NCI-H1436 treated with DMSO at 0.1 percent for 48 hours (cell line): Measurements from ENCODE around the gene ZSCAN18.

Experiments used
- DNase-seq: peaks from one replicate; lab custom pipeline; 2025; lab: John Stamatoyannopoulos, UW

ZSCAN18 gene

DNA sequence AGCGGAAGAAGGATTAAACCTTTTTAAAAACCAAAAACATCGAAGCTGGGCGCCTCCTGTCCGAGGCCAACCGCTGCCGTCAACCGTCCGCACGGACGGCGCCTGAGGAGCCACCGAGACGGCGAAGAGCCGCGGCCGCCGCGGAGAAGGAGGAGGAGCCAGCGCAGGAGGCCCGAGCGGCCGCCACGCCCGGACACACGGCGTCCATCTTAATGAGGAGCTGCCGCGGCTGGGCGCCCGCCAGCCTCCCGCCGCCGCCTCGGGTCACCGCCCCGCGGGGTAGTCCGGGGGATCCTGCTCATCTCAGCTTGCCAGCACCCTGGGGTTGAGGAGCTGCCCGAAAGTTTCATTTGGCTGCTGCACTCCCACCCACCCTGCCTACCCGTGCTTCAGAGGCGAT is 53.6 kb downstream of the ZSCAN18 start:
- DNase-seq, result no peak

DNA sequence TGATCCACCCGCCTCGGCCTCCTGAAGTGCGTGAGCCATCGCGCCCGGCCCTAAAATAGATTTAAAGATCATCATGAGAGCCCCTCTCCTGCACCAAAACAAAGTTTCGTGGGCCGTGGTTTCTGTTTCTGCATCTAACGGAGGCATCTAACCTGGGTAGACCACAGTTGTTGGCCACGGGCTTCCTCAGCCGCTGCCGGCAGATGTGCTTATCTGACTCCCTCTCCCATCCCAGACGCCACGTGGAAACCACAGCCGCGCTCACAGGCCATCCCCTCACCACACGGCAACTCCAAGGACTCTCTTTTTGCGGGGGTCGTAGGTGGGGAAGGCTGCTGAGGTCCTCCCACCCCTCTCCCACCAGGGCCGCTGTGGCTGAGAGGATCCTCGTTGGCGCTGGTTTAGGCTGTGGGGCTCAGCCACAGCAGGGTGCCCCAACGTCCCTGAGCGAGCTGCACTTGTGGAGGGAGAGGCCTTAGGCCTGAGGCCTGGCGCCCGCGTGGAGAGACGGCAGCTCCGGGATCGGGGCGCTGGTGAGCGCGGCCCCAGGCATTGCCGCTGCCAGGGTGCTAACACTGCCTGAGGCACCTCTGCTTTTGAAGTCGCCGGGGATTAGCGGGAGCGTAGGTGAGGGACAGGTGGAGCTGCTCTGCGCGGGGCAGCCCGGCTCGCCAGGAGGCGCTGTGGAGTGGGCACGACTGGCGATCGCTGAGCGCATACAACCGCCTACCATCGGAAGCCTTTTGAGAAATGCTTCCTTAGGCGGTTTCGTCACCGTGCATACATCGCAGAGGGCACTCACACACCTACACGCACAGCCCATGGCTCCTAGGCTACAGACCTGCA is 55.3 kb downstream of the ZSCAN18 start:
- no peak for DNase-seq

DNA sequence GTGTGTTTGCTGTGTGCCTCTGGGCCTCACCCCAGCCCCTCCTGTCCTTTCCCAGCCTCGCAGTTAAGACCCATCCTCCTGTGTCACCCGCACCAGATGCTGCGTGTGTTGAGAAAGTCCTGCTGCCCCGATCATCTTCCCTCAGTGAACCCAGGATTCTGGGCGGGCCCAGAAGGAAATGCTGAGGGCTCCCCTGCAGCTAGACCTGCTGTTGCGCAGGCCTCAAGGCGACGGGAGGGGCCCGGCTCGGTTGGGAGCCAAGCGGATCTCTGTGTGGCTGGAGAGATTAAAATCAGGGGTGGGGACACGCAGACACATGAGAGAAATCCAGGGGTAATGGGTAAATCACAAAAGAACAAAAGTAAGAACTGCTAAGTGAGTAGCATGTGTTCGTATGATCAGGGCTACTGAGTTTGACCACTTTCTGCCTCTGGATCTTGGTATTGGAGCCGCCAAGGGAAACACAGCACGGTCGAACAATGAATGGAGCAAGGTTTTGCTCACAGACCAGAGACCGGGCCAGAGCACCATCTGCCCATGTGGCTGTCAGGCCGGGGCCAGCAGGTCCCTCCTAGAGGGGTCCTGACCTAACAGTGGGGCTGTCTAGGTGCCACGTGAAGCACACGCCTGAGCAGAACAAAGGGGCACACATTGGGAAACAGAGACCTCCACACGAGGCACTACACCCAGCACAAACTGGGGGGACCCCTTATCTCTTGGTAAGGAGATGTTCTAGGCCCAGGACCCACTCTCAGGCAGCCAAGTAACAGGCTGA is 57.1 kb downstream of the ZSCAN18 start:
- no peak for DNase-seq

DNA sequence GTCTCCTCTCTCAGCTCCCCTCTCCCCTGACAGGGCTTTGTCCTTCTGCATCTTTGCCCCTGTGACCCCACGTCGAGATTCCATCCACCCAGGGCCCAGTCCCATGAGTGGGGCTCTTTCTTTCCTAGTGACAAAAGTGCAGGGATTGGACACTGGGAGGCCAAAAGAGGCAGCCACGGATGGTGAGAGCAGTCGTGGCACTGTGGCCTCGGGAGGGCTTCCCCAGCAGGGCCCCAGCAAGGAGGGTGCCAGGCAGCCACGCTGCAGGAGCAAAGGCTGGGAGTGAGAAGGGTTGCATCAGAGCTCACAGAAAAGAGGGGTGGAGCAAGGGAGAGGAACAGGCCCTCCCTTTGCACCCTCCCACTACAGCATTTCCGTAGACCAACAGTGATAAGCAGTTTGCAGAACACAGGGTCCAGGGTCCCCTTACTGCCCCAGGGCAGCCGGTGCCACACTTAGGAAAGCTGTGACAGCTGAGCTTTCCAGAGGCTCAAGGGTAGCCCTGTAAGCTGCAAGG is 59.3 kb downstream of the ZSCAN18 start:
- DNase-seq, result no peak

DNA sequence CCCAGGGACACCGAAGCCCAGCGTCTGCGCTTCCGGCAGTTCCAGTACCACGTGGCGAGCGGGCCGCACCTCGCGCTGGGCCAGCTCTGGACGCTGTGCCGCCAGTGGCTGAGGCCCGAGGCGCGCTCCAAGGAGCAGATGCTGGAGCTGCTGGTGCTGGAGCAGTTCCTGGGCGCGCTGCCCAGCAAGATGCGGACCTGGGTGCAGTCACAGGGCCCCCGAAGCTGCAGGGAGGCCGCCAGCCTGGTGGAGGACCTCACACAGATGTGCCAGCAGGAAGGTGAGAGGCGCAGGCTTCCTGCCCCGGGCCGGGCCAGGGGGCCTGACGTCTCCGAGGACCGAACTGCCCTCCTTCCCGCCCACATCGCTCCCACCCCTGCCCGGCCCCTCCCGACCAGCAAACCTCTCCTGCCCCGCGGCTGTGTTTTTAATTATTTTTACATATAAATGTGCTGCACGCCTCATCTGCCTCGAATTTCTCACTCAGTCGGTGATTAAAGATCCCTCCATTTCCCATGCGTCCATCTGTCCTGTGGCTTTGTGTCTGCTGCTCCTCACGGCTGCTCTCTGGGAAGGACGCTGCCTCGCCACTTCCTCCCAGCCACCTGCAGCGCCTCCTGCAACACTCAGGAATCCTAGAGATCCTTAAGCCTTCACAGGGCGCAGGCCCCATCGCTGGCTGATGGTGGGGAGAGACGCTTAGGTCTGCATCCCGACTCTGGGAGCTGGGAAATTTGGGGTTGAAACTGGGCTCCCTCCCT is 59.9 kb downstream of the ZSCAN18 start:
- DNase-seq, result no peak

DNA sequence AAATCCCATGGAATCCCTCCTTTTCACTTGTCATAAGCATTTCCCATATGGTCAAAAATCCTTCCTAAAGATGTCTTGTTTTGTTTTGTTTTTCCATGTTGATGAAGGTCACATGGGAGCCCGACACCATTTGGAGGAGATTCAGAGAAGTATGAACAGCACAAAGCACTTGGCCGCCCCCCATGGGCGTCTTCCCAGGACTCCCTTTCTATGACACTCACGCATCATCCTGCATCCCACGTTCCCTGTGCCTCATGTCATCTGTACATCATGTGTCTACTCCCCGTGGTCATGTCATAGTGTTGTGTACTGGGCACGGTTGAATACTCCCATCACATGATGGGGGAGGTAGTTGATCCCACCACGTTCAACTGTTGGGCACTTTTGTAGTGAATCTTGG is 62.2 kb downstream of the ZSCAN18 start:
- no peak for DNase-seq

DNA sequence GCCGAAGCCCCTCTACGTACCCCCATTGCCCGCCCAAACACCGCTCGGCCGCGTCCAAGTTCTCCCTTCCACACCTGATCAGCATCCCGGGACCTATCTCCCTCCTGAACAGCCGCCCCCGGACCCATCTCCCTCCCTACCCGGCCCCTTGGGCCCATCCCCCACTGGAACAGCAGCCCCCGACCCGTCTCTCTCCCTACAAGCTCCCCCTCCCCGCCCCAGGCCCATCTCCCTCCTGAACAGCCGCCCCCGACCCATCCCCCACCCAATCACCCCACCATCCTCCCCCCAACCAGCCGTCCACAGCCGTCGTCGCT is 63.6 kb downstream of the ZSCAN18 start:
- no peak for DNase-seq
